OCI-LY1 (cell line): ENCODE results near the gene PNLIPRP1.

Experiments
- CTCF ChIP-seq: fragments of 200-600 bp; sonication (generic), shearing (Covaris generic); IDR thresholded peaks from 2 replicates; pipeline ENCODE4 v1.5.1; 2017; ENCODE audit warnings: mild to moderate bottlenecking, antibody characterized with exemption, low read length, moderate library complexity, mixed read lengths
- EZH2 ChIP-seq: fragments of 200-600 bp; sonication (generic), shearing (Covaris generic); IDR thresholded peaks from 2 replicates; pipeline ENCODE4 v1.8.0; 2017; ENCODE audit warnings: borderline replicate concordance, mixed run types, mild to moderate bottlenecking, antibody characterized with exemption, low read length, moderate library complexity, mixed read lengths

GRCh38 chr10:116555880-116556279 is 34.9 kb upstream of the PNLIPRP1 start:
- no peak for TF ChIP-seq CTCF
- TF ChIP-seq EZH2: no peak
